Kidney (tissue), 14 donors: Measurements from ENCODE around the gene PIK3CB. TPM values are rescaled to one million over a fixed set of nuclear protein-coding genes. Genes with fewer than 3 reads are reported as not detected.

Experiments
- DNase-seq, 5 donors: peaks; one replicate each; pipeline ENCODE4 v3.0.0-alpha.2; 2013 to 2020
- FAIRE-seq: peaks from 2 replicates; lab custom pipeline; 2012; peaks lifted over from hg19 to GRCh38; lab: Jason Lieb, UNC
- H3K27ac ChIP-seq, 2 donors: one replicate each; pipeline ENCODE4 v1.7.0; 2013; ENCODE audit warnings: low read depth in 2 of 2, low read length in 2 of 2, inconsistent platforms in 1 of 2
- H3K27me3 ChIP-seq: one replicate; pipeline ENCODE4 v1.7.1; 2013; ENCODE audit warnings: low read length, inconsistent platforms; ENCODE audit not compliant: control insufficient read depth, insufficient read depth
- H3K36me3 ChIP-seq, 3 donors: one replicate each; pipeline versions ENCODE4 v1.7.0 to v1.7.1; 2013; ENCODE audit warnings: low read length in 3 of 3, control low read depth in 1 of 3, inconsistent platforms in 1 of 3; ENCODE audit not compliant: insufficient read depth in 3 of 3, control insufficient read depth in 2 of 3
- H3K4me1 ChIP-seq, 3 donors: one replicate each; pipeline versions ENCODE4 v1.7.0 to v1.7.1; 2013; ENCODE audit warnings: low read length in 3 of 3, inconsistent platforms in 1 of 3, low read depth in 1 of 3; ENCODE audit not compliant: control insufficient read depth in 2 of 3, insufficient read depth in 2 of 3
- H3K4me3 ChIP-seq, 3 donors: one replicate each; pipeline versions ENCODE4 v1.7.0 to v1.8.1; 2013; ENCODE audit warnings: low read length in 3 of 3, control low read depth in 1 of 3, inconsistent platforms in 1 of 3
- H3K9ac ChIP-seq, 3 donors: one replicate each; pipeline versions ENCODE4 v1.7.0 to v1.7.1; 2013; ENCODE audit warnings: low read length in 3 of 3, control low read depth in 1 of 3, inconsistent platforms in 1 of 3
- H3K9me3 ChIP-seq, 3 donors: one replicate each; pipeline versions ENCODE4 v1.7.0 to v1.7.1; 2013; ENCODE audit warnings: low read length in 3 of 3, control low read depth in 1 of 3, inconsistent platforms in 1 of 3; ENCODE audit not compliant: control insufficient read depth in 2 of 3, insufficient read depth in 1 of 3
- intact Hi-C: fragments of 100-400 bp; cut with DNase I; formaldehyde crosslinking; loops from one replicate; pipeline ENCODE4 v1.11.1; 2022
- polyA plus RNA-seq: library from polyadenylated mRNA; stranded (reverse); fragments of 350-450 nt; fragmentation: Illumina TruSeq; extraction: RNeasy Lipid Tissue Mini Kit (QIAGEN cat#74804); gene quantifications from one replicate; pipeline ENCODE4 v1.2.3, GENCODE V29; 2014; ENCODE audit warnings: low read depth, low replicate concordance; ENCODE audit not compliant: insufficient read depth
- total RNA-seq: library from RNA; stranded (reverse); fragmentation: NEBNext Ultra II Directional; extraction: Animal tissue kit (Norgen Biotek cat#: 25700); gene quantifications from one replicate; pipeline ENCODE4 v1.2.1, GENCODE V29; 2021
- TF ChIP-seq, protein P1 (sequence below): IDR thresholded peaks from 3 replicates; pipeline ENCODE4 v1.5.1; 2012; ENCODE audit warnings: mild to moderate bottlenecking, moderate library complexity, borderline replicate concordance; ENCODE audit not compliant: insufficient read depth; ENCODE audit errors: extremely low read depth
- donor health status: control.
- donor health status: control.
- donor health status: control.
- donor health status: control.
- donor health status: control.
- donor health status: DM: yes; HTN: yes; CAD: no.
- donor health status: Normal renal cell carcinoma (clear cell type).

Gene PIK3CB
- total and polyA plus RNA-seq, 2 donors from 2014 or later = 20.1 to 48.0 TPM

DNA sequence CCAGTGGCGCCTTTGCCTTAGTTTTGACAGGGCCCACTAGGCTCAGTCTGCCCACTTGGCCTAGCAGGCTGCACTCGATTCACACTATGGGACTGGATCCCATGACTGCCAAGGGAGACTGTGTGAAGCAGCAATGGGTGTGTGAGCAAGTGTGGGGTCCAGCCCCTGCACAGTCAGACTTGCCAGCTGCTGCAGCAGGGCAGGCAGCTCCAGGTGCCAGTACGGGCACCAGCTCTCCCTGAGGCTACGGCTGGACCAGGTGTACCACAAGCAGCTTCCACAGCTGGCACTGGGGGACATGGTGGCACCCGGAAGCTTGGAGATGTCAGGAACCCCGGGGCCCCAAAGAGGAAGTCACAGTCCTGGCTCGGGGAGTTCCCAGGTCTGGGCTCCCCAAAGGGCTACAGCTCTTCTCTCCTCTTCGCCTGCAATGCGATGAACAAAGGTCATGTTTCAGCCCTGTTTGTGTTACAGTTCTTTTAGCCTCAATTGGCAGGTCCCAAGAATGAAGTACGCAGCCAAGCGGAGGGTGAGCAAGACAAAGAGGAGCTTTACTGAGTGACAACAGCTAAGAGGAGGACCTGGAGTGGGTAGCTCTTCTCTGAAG, 67.1 kb downstream of the PIK3CB start:
- Histone ChIP-seq H3K27ac (no peak overlapping the region), H3K9ac (no peak overlapping the region), H3K9me3 (no peaks in the 10 kb centered on the region), H3K4me1 (peaks cover 0 to 7% (median 0%) of the 10 kb centered on the region in 3 donors), H3K4me3 (no peak overlapping the region), H3K36me3 (no peaks in the 10 kb centered on the region), H3K27me3 (no peaks in the 10 kb centered on the region)
- intact Hi-C loops = no loop called here
- DNase-seq (no peak), FAIRE-seq (no peak)
- TF ChIP-seq, protein P1, sequence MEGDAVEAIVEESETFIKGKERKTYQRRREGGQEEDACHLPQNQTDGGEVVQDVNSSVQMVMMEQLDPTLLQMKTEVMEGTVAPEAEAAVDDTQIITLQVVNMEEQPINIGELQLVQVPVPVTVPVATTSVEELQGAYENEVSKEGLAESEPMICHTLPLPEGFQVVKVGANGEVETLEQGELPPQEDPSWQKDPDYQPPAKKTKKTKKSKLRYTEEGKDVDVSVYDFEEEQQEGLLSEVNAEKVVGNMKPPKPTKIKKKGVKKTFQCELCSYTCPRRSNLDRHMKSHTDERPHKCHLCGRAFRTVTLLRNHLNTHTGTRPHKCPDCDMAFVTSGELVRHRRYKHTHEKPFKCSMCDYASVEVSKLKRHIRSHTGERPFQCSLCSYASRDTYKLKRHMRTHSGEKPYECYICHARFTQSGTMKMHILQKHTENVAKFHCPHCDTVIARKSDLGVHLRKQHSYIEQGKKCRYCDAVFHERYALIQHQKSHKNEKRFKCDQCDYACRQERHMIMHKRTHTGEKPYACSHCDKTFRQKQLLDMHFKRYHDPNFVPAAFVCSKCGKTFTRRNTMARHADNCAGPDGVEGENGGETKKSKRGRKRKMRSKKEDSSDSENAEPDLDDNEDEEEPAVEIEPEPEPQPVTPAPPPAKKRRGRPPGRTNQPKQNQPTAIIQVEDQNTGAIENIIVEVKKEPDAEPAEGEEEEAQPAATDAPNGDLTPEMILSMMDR = no peak

DNA sequence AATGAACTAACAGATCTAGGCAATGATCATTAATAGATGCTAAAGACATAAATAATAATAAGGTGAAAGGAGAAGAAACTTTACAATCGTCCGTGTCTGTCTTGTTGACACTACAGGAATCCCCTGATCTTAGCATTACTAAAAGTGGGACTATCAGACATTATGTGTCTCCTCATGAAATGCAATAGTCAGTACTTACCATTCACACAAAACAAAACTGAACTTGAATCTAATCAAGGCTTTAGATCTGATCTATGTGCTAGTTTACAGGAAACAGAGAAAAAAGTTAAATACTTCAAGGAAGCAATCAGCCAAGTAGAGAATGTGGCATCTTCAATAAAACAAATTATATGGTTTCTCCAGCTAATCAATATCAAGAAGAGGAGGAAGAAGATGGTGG, 73.7 kb downstream of the PIK3CB start:
- no peaks in the 10 kb centered on the region for H3K36me3 ChIP-seq

GRCh38 chr3:138748190-138748589, 86.5 kb downstream of the PIK3CB start:
- Histone ChIP-seq H3K9me3 (no peaks in the 10 kb centered on the region), H3K9ac (no peak overlapping the region), H3K4me3 (no peak overlapping the region), H3K27me3 (no peaks in the 10 kb centered on the region), H3K4me1 (no peaks in the 10 kb centered on the region), H3K27ac (no peak overlapping the region), H3K36me3 (peaks cover 0 to 3% (median 0%) of the 10 kb centered on the region in 3 donors)
- intact Hi-C loops = no loop called here
- FAIRE-seq (no peak), DNase-seq (no peak)
- TF ChIP-seq, protein P1 = no peak

More for the DNA sequence above, 73.7 kb downstream of the PIK3CB start:
- Histone ChIP-seq H3K27me3 (no peaks in the 10 kb centered on the region), H3K9me3 (no peaks in the 10 kb centered on the region), H3K27ac (no peak overlapping the region), H3K4me3 (no peak overlapping the region), H3K4me1 (no peaks in the 10 kb centered on the region), H3K9ac (no peak overlapping the region)
- intact Hi-C loops = no loop called here
- DNase-seq = no peak
- TF ChIP-seq, protein P1 = no peak
- no peak for FAIRE-seq
